Liver (tissue), 9 donors: Measurements from ENCODE around the gene THNSL1. TPM values are rescaled to one million over a fixed set of nuclear protein-coding genes. Genes with fewer than 3 reads are reported as not detected.

Experiments used
- DNase-seq: peaks from one replicate; pipeline ENCODE4 v3.0.0-alpha.2; 2017; ENCODE audit warnings: low spot score
- H3K27ac ChIP-seq, 2 donors: one replicate each; pipeline ENCODE4 v1.7.0; 2013; ENCODE audit warnings: inconsistent platforms in 2 of 2, low read length in 2 of 2, control low read depth in 1 of 2, low read depth in 1 of 2, mild to moderate bottlenecking in 1 of 2
- H3K27me3 ChIP-seq, 4 donors: one replicate each; pipeline versions ENCODE4 v1.6.1 to v1.7.0; 2013; ENCODE audit warnings: low read length in 3 of 4, inconsistent platforms in 1 of 4, mild to moderate bottlenecking in 1 of 4, moderate library complexity in 1 of 4; ENCODE audit not compliant: control insufficient read depth in 4 of 4, insufficient read depth in 4 of 4
- H3K36me3 ChIP-seq, 4 donors: one replicate each; pipeline versions ENCODE4 v1.6.1 to v1.7.0; 2013; ENCODE audit warnings: low read length in 3 of 4, mild to moderate bottlenecking in 3 of 4, low read depth in 1 of 4, moderate library complexity in 1 of 4; ENCODE audit not compliant: control insufficient read depth in 4 of 4, insufficient read depth in 3 of 4
- H3K4me1 ChIP-seq, 4 donors: one replicate each; pipeline versions ENCODE4 v1.6.1 to v1.7.0; 2013; ENCODE audit warnings: low read length in 3 of 4, mild to moderate bottlenecking in 3 of 4, moderate library complexity in 1 of 4; ENCODE audit not compliant: control insufficient read depth in 4 of 4, insufficient read depth in 4 of 4
- H3K4me3 ChIP-seq, 3 donors: one replicate each; pipeline versions ENCODE4 v1.6.1 to v1.7.0; 2013; ENCODE audit warnings: low read length in 3 of 3, control low read depth in 1 of 3, low read depth in 1 of 3, mild to moderate bottlenecking in 1 of 3
- H3K9ac ChIP-seq, 2 donors: one replicate each; pipeline ENCODE4 v1.7.0; 2013; ENCODE audit warnings: low read length in 2 of 2, mild to moderate bottlenecking in 2 of 2, moderate library complexity in 2 of 2, control low read depth in 1 of 2, low read depth in 1 of 2
- H3K9me3 ChIP-seq, 4 donors: one replicate each; pipeline versions ENCODE4 v1.6.1 to v1.7.0; 2013; ENCODE audit warnings: low read length in 3 of 4; ENCODE audit not compliant: control insufficient read depth in 4 of 4
- CTCF ChIP-seq: fragments of 150-350 bp; IDR thresholded peaks from 2 replicates; pipeline ENCODE4 v1.5.1; 2017; ENCODE audit warnings: improper control_type of control experiment, low read depth, low read length; ENCODE audit not compliant: missing input control
- FOXA1 ChIP-seq: IDR thresholded peaks from 2 replicates; pipeline ENCODE4 v1.6.1; 2016; ENCODE audit warnings: antibody characterized with exemption
- FOXA2 ChIP-seq: IDR thresholded peaks from 2 replicates; pipeline ENCODE4 v1.6.1; 2016; ENCODE audit warnings: antibody characterized with exemption
- GABPA ChIP-seq, 2 donors: IDR thresholded peaks in 1 of 2; conservative IDR thresholded peaks in 1 of 2; 2 replicates each; pipeline ENCODE4 v1.6.1; 2016; ENCODE audit warnings: antibody characterized with exemption in 2 of 2, mild to moderate bottlenecking in 1 of 2, moderate library complexity in 1 of 2
- HNF4A ChIP-seq, 2 donors: conservative IDR thresholded peaks; 2 replicates each; pipeline ENCODE4 v1.6.1; 2016; ENCODE audit warnings: antibody characterized with exemption in 2 of 2, mild to moderate bottlenecking in 2 of 2
- HNF4G ChIP-seq: IDR thresholded peaks from 2 replicates; pipeline ENCODE4 v1.6.1; 2016; ENCODE audit warnings: antibody characterized with exemption
- JUND ChIP-seq, 2 donors: IDR thresholded peaks; 2 replicates each; pipeline ENCODE4 v1.6.1; 2016; ENCODE audit warnings: antibody characterized with exemption in 2 of 2
- MAX ChIP-seq: IDR thresholded peaks from 2 replicates; pipeline ENCODE4 v1.6.1; 2016; ENCODE audit warnings: antibody characterized with exemption
- NR2F2 ChIP-seq: IDR thresholded peaks from 2 replicates; pipeline ENCODE4 v1.6.1; 2016; ENCODE audit warnings: antibody characterized with exemption
- RXRA ChIP-seq, 2 donors: IDR thresholded peaks; 2 replicates each; pipeline ENCODE4 v1.6.1; 2017 to 2018; ENCODE audit warnings: antibody characterized with exemption in 2 of 2, mild to moderate bottlenecking in 1 of 2
- SP1 ChIP-seq: IDR thresholded peaks from 2 replicates; pipeline ENCODE4 v1.6.1; 2018; ENCODE audit warnings: antibody characterized with exemption, mild to moderate bottlenecking
- TAF1 ChIP-seq: conservative IDR thresholded peaks from 2 replicates; pipeline ENCODE4 v1.6.1; 2016; ENCODE audit warnings: antibody characterized with exemption, mild to moderate bottlenecking
- YY1 ChIP-seq: IDR thresholded peaks from 2 replicates; pipeline ENCODE4 v1.6.1; 2016; ENCODE audit warnings: antibody characterized with exemption, mild to moderate bottlenecking
- WGBS: extraction: QIAGEN DNeasy Blood & Tissue Kit; methylation state at CpG from one replicate; pipeline ENCODE4 v1.1.7; 2013; 5-methylcytosine and 5-hydroxymethylcytosine counted together
- polyA plus RNA-seq, 2 donors: library from polyadenylated mRNA; stranded (reverse) in 1 of 2; unstranded in 1 of 2; fragments of 200-250 nt in 1 of 2; fragments of >200 nt in 1 of 2; fragmentation: Nextera tagmentation in 1 of 2; extraction: Ambion mirVana in 1 of 2; gene quantifications; one replicate each; pipeline versions ENCODE4 v1.2.1 to v1.2.3, GENCODE V29; 2013 to 2015
- total RNA-seq, 2 donors: library from RNA; depleted of rRNA; stranded (reverse); fragments of >200 nt; gene quantifications; one replicate each; pipeline ENCODE4 v1.2.3, GENCODE V29; 2014
- TF ChIP-seq, protein P1 (sequence below): IDR thresholded peaks from 2 replicates; pipeline ENCODE4 v1.6.1; 2016; ENCODE audit warnings: antibody characterized with exemption, mild to moderate bottlenecking
- donor health status: healthy.
- donor health status: healthy.
- donor health status: healthy.
- donor health status: healthy.
- donor health status: healthy.

THNSL1 gene
- total and polyA plus RNA-seq, 4 donors: 5.0 to 8.2 (median 7.8) TPM

DNA sequence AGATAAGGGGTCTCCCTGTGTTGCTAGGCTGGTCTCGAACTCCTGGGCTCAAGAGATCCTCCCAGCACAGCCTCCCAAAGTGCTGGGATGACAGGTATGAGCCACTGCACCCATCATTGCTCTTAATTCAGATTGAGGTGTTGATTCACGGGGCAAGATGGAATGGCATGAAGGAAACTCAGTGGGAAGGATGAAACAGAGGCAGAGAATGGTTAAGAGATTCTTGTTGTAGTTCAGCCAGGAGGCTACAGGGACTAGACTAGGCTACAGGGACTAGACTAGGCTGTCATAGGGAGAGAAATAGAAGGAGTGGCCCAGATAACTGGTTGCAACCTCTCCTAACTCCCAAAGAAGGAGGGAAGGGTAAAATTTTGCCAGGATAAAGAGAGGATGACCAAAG lies 48.0 kb downstream of the THNSL1 start:
- TF ChIP-seq RXRA (IDR thresholded peaks at IDR 0.05): no peak
- TF ChIP-seq NR2F2: no peak
- TF ChIP-seq JUND (IDR thresholded peaks at IDR 0.05): no peak
- TF ChIP-seq, protein P1, sequence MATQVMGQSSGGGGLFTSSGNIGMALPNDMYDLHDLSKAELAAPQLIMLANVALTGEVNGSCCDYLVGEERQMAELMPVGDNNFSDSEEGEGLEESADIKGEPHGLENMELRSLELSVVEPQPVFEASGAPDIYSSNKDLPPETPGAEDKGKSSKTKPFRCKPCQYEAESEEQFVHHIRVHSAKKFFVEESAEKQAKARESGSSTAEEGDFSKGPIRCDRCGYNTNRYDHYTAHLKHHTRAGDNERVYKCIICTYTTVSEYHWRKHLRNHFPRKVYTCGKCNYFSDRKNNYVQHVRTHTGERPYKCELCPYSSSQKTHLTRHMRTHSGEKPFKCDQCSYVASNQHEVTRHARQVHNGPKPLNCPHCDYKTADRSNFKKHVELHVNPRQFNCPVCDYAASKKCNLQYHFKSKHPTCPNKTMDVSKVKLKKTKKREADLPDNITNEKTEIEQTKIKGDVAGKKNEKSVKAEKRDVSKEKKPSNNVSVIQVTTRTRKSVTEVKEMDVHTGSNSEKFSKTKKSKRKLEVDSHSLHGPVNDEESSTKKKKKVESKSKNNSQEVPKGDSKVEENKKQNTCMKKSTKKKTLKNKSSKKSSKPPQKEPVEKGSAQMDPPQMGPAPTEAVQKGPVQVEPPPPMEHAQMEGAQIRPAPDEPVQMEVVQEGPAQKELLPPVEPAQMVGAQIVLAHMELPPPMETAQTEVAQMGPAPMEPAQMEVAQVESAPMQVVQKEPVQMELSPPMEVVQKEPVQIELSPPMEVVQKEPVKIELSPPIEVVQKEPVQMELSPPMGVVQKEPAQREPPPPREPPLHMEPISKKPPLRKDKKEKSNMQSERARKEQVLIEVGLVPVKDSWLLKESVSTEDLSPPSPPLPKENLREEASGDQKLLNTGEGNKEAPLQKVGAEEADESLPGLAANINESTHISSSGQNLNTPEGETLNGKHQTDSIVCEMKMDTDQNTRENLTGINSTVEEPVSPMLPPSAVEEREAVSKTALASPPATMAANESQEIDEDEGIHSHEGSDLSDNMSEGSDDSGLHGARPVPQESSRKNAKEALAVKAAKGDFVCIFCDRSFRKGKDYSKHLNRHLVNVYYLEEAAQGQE: no peak
- no peak for TF ChIP-seq HNF4A (conservative IDR thresholded peaks at IDR 0.05)
- no peak for TF ChIP-seq TAF1
- TF ChIP-seq HNF4G: no peak
- no peaks in the 10 kb centered on the region for H3K9me3 ChIP-seq
- no peak overlapping the region for H3K27ac ChIP-seq
- H3K4me3 ChIP-seq: no peak overlapping the region
- no peaks in the 10 kb centered on the region for H3K36me3 ChIP-seq
- H3K4me1 ChIP-seq: peaks cover 2 to 16% (median 3%) of the 10 kb centered on the region in 4 donors
- no peak for DNase-seq
- WGBS: 96% methylated on average over 2 of the region's 2 CpGs
- no peak overlapping the region for H3K9ac ChIP-seq
- no peaks in the 10 kb centered on the region for H3K27me3 ChIP-seq

DNA sequence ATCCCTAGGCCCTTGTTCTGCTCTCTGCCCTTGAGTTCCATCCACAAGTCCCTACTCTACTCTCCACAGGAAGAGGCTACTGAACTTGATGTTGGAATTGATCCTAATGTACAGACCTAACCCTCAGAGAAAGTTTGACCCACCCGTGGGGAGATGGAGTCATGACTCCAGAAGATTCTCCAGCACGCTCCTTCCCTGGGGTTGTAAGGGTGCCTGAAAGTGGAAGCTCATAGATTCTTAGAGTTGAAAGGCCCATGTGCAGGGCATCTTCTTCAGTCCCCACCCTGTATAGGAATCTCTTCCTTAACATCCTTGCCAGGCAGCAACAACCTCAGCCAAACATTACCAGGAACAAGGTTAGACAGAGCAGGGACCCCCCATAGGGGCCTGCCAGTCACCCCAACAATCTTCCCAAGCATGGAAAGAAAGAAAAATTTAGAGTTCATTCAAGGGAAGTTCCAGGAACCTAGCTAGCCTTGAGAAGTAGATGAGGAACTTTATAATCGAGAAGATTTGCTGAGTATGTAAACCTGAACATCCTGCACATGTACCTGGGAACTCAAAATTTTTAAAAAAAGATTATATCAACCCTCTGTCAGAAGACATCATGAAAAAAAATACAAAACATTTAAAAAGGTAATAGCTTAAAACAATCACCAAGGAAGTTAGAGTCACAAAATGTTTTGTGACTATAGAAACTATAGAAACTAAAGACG lies 49.5 kb downstream of the THNSL1 start:
- no peaks in the 10 kb centered on the region for H3K9me3 ChIP-seq
- 92% methylated on average over 4 of the region's 4 CpGs for WGBS
- no peaks in the 10 kb centered on the region for H3K36me3 ChIP-seq
- no peak for DNase-seq
- H3K4me1 ChIP-seq: peaks cover 0 to 8% (median 2%) of the 10 kb centered on the region in 4 donors
- no peaks in the 10 kb centered on the region for H3K27me3 ChIP-seq
- H3K9ac ChIP-seq: no peak overlapping the region
- no peak for TF ChIP-seq YY1
- TF ChIP-seq FOXA2: no peak
- no peak for TF ChIP-seq MAX
- no peak for TF ChIP-seq HNF4A (conservative IDR thresholded peaks at IDR 0.05)
- TF ChIP-seq CTCF: no peak
- TF ChIP-seq FOXA1: no peak
- TF ChIP-seq RXRA (IDR thresholded peaks at IDR 0.05): no peak
- no peak for TF ChIP-seq SP1
- TF ChIP-seq TAF1: no peak
- TF ChIP-seq GABPA (IDR thresholded peaks at IDR 0.05 in 1 of 2, conservative IDR thresholded peaks at IDR 0.05 in 1 of 2): no peak
- no peak overlapping the region for H3K4me3 ChIP-seq
- no peak overlapping the region for H3K27ac ChIP-seq
